HCT116 (cell line): Measurements from ENCODE around the gene FOXF2. TPM values are rescaled to one million over a fixed set of nuclear protein-coding genes. Genes with fewer than 3 reads are reported as not detected.

Experiments
- ATAC-seq: fragments of 200-7000 bp; cut with Tn5 transposase; 2 replicates; pipeline ENCODE4 v1.9.1; 2020; ENCODE audit warnings: mild to moderate bottlenecking, moderate library complexity
- BruUV-seq: library from RNA; stranded (reverse); fragments of 400-500 nt; replicated peaks from 2 replicates; lab custom pipeline; 2021; lab: Mats Ljungman, UMichigan
- CTCF ChIA-PET: fragments of 300-600 bp; sonication (Branson Sonifier 250); formaldehyde crosslinking; loops from one replicate; lab custom pipeline; 2021; ENCODE audit warnings: antibody characterized with exemption; lab: Charles Lee
- POLR2A ChIA-PET: fragments of 300-600, 350-600 bp; sonication (Branson Sonifier 250); formaldehyde crosslinking; loops from one replicate; lab custom pipeline; 2021; ENCODE audit warnings: antibody characterized with exemption; lab: Charles Lee
- RAD21 ChIA-PET, 2 experiments: fragments of 300-600 bp; sonication (Branson Sonifier 250); formaldehyde crosslinking; loops; one replicate each; lab custom pipeline; 2023; ENCODE audit warnings: low total read pairs in 2 of 2; ENCODE audit not compliant: uncharacterized antibody in 2 of 2, unreplicated experiment in 2 of 2, low non-redundant PET in 1 of 2; lab: Charles Lee
- DNase-seq: peaks from one replicate; pipeline ENCODE4 v3.0.0-alpha.2; 2010; ENCODE audit warnings: low read depth, low spot score
- H2AFZ ChIP-seq: fragments of 200-600 bp; shearing (Covaris generic), sonication (generic); 2 replicates; pipeline ENCODE4 v1.6.1; 2017; ENCODE audit warnings: low read depth, mixed run types, mixed read lengths, antibody characterized with exemption, low read length; ENCODE audit not compliant: poor library complexity, severe bottlenecking
- H3K27ac ChIP-seq: 2 replicates; pipeline ENCODE4 v1.5.1; 2012; ENCODE audit warnings: low read depth, low read length
- H3K27me3 ChIP-seq: fragments of 200-600 bp; sonication (generic); 2 replicates; pipeline ENCODE4 v1.6.1; 2016; ENCODE audit warnings: mixed run types, low read length, mixed read lengths; ENCODE audit not compliant: insufficient read depth
- H3K36me3 ChIP-seq, 2 experiments: fragments of 200-500 bp in 1 of 2; fragments of 200-600 bp in 1 of 2; sonication (Bioruptor generic) in 1 of 2; sonication (generic) in 1 of 2; 2 replicates each; pipeline versions ENCODE4 v1.5.1 to v1.6.1; 2014 to 2016; ENCODE audit warnings: low read length in 2 of 2, inconsistent platforms in 1 of 2, mixed read lengths in 1 of 2, mixed run types in 1 of 2; ENCODE audit not compliant: insufficient read depth in 2 of 2, control insufficient read depth in 1 of 2
- H3K4me1 ChIP-seq, 2 experiments: fragments of 200-600 bp in 1 of 2; sonication (generic) in 1 of 2; 2 replicates each; pipeline versions ENCODE4 v1.5.1 to v1.6.1; 2012 to 2017; ENCODE audit warnings: low read length in 2 of 2, inconsistent platforms in 1 of 2, mild to moderate bottlenecking in 1 of 2, mixed read lengths in 1 of 2, mixed run types in 1 of 2, moderate library complexity in 1 of 2; ENCODE audit not compliant: insufficient read depth in 2 of 2, control insufficient read depth in 1 of 2
- H3K4me2 ChIP-seq: fragments of 200-600 bp; sonication (generic); 2 replicates; pipeline ENCODE4 v1.6.1; 2017; ENCODE audit warnings: mixed run types, low read length, mixed read lengths
- H3K4me3 ChIP-seq, 2 experiments: fragments of 200-600 bp in 1 of 2; sonication (generic) in 1 of 2; replicated peaks in 1 of 2; 2 replicates each; pipeline ENCODE4 v1.5.1; 2011 to 2016; ENCODE audit warnings: low read length in 2 of 2, control low read depth in 1 of 2, low read depth in 1 of 2, mild to moderate bottlenecking in 1 of 2, mixed read lengths in 1 of 2, mixed run types in 1 of 2
- H3K79me2 ChIP-seq: fragments of 200-600 bp; sonication (generic); 2 replicates; pipeline ENCODE4 v1.6.1; 2017; ENCODE audit warnings: mild to moderate bottlenecking, mixed run types, low read length, moderate library complexity, mixed read lengths; ENCODE audit not compliant: insufficient read depth
- H3K9ac ChIP-seq: fragments of 200-600 bp; sonication (generic); 2 replicates; pipeline ENCODE4 v1.6.1; 2016; ENCODE audit warnings: low read length, mixed read lengths
- H3K9me2 ChIP-seq: fragments of 200-600 bp; sonication (generic), shearing (Covaris generic); 2 replicates; pipeline ENCODE4 v1.6.1; 2017; ENCODE audit warnings: mixed run types, mild to moderate bottlenecking, moderate library complexity; ENCODE audit not compliant: insufficient read depth
- H3K9me3 ChIP-seq, 2 experiments: fragments of 200-500 bp in 1 of 2; fragments of 200-600 bp in 1 of 2; sonication (Bioruptor generic) in 1 of 2; sonication (generic) in 1 of 2; 2 replicates each; pipeline ENCODE4 v1.6.1; 2014 to 2017; ENCODE audit warnings: low read length in 2 of 2, mixed read lengths in 2 of 2, inconsistent platforms in 1 of 2, low read depth in 1 of 2, mild to moderate bottlenecking in 1 of 2, mixed run types in 1 of 2, moderate library complexity in 1 of 2; ENCODE audit not compliant: control insufficient read depth in 1 of 2, insufficient read depth in 1 of 2
- H4K20me1 ChIP-seq: fragments of 200-600 bp; sonication (generic), shearing (Covaris generic); 2 replicates; pipeline ENCODE4 v1.6.1; 2017; ENCODE audit warnings: mixed run types, mild to moderate bottlenecking, moderate library complexity; ENCODE audit not compliant: insufficient read depth
- CEBPB ChIP-seq: IDR thresholded peaks from 2 replicates; pipeline ENCODE4 v1.6.1; 2012; ENCODE audit warnings: low read depth
- CTCF ChIP-seq, 3 experiments: fragments of 200-600 bp in 1 of 3; sonication (generic) in 1 of 3; IDR thresholded peaks in 2 of 3; conservative IDR thresholded peaks in 1 of 3; 2 replicates each; pipeline ENCODE4 v1.5.1; 2012 to 2017; ENCODE audit warnings: low read depth in 2 of 3, low read length in 2 of 3, antibody characterized with exemption in 1 of 3, borderline replicate concordance in 1 of 3, control low read depth in 1 of 3, mild to moderate bottlenecking in 1 of 3, mixed read lengths in 1 of 3, mixed run types in 1 of 3, moderate library complexity in 1 of 3; ENCODE audit not compliant: insufficient read depth in 1 of 3
- EGR1 ChIP-seq: IDR thresholded peaks from 2 replicates; pipeline ENCODE4 v1.6.1; 2012; ENCODE audit warnings: low read depth
- ELF1 ChIP-seq: IDR thresholded peaks from 2 replicates; pipeline ENCODE4 v1.6.1; 2012; ENCODE audit warnings: low read depth, borderline replicate concordance
- EZH2 ChIP-seq: fragments of 200-600 bp; sonication (generic); IDR thresholded peaks from 2 replicates; pipeline ENCODE4 v1.6.1; 2017; ENCODE audit warnings: antibody characterized with exemption, mixed run types
- FOSL1 ChIP-seq: IDR thresholded peaks from 2 replicates; pipeline ENCODE4 v1.6.1; 2012; ENCODE audit warnings: low read depth
- RAD21 ChIP-seq: IDR thresholded peaks from 2 replicates; pipeline ENCODE4 v1.6.1; 2012; ENCODE audit warnings: low read depth, mild to moderate bottlenecking
- REST ChIP-seq: IDR thresholded peaks from 2 replicates; pipeline ENCODE4 v1.6.1; 2012; ENCODE audit warnings: low read depth
- SP1 ChIP-seq: IDR thresholded peaks from 2 replicates; pipeline ENCODE4 v1.6.1; 2012; ENCODE audit warnings: low read depth
- SRF ChIP-seq: IDR thresholded peaks from 2 replicates; pipeline ENCODE4 v1.6.1; 2012; ENCODE audit warnings: low read depth
- TCF7L2 ChIP-seq: IDR thresholded peaks from 2 replicates; pipeline ENCODE4 v1.7.0; 2011; ENCODE audit warnings: borderline replicate concordance, inconsistent platforms; ENCODE audit not compliant: insufficient read depth, insufficient read length; ENCODE audit errors: extremely low read depth
- YY1 ChIP-seq: IDR thresholded peaks from 2 replicates; pipeline ENCODE4 v1.6.1; 2011; ENCODE audit warnings: low read length, low read depth, moderate library complexity, mild to moderate bottlenecking; ENCODE audit not compliant: insufficient replicate concordance; ENCODE audit errors: extremely low read depth
- ZFX ChIP-seq: fragments of 450-650 bp; IDR thresholded peaks from 2 replicates; pipeline ENCODE4 v1.6.1; 2017
- ZNF274 ChIP-seq: fragments of 200-500 bp; sonication (Bioruptor generic); IDR thresholded peaks from 2 replicates; pipeline ENCODE4 v1.6.1; 2014; ENCODE audit warnings: mild to moderate bottlenecking, low read depth, low read length, inconsistent platforms
- intact Hi-C: fragments of 100-400 bp; cut with micrococcal nuclease; formaldehyde crosslinking; loops from 2 replicates; pipeline ENCODE4 v1.10.0; 2022
- total RNA-seq: library from RNA; stranded (reverse); gene quantifications from one replicate; pipeline ENCODE4 v1.2.1, GENCODE V29; 2021; ENCODE audit not compliant: unreplicated experiment
- TF ChIP-seq, protein P1 (sequence below): IDR thresholded peaks from 2 replicates; pipeline ENCODE4 v1.6.1; 2012

FOXF2 gene
- total RNA-seq, 1 experiment from 2014 or later = not detected

DNA sequence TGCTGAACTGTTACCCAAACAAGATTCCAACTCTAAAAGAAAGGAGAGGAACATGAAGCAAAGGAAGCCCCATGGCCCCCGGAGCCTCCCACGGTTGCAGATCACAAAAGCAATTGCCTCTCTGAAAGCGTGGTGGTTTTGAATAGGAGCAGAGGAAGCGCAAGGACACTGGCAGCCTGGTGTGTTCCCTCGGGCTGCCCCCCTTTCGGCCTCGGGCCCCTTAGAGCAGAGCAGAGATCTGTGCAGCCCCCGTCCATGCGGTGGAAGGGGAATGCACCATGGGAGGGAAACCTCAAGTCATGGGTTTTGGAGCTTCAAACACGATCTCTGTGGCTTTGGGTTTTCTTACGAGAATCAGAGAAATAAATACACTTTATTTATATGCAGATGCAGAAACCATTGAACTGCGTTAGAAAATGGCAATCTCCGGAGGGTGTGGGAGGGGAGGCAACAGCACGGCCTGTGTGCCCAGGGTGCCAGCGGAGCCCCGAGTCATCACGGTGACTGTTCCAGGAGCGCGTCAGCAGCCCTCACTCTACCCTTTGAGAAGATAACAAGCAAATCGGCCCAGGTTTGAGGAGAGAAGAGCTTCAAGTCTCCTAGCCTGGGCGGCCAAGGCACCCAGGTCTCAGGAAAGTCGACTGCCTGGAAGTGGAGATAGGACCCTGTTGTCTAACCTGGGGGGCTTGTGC, 20.5 kb downstream of the FOXF2 start (continued):
- TF ChIP-seq REST = no peak
- TF ChIP-seq FOSL1 = no peak
- TF ChIP-seq CEBPB = no peak
- no peak for TF ChIP-seq ZFX
- no peak for TF ChIP-seq RAD21
- TF ChIP-seq CTCF (IDR thresholded peaks at IDR 0.05 in 2 of 3, conservative IDR thresholded peaks at IDR 0.05 in 1 of 3; ENCODE audit: borderline replicate concordance in 1 of 3, insufficient read depth in 1 of 3, low read depth in 2 of 3, low read length in 2 of 3) = no peak
- no peak for TF ChIP-seq ELF1
- TF ChIP-seq, all 23 proteins: peak for 0

- H2AFZ ChIP-seq = no peak overlapping the region
- ChIA-PET CTCF (interaction anchor here (1.0 to 1.9 kb wide), 3 partner anchors 10 to 16 kb away, joined by 3 to 6 read pairs (median 3); no protein-coding TSS in a partner anchor), RAD21 (no interaction called here), POLR2A (no interaction called here)
- H3K9ac ChIP-seq = no peak overlapping the region
- ATAC-seq = no peak
- DNase-seq = no peak
- H3K27ac ChIP-seq = no peak overlapping the region
- no peaks in the 10 kb centered on the region for H3K4me1 ChIP-seq
- H3K9me2 ChIP-seq = no peaks in the 10 kb centered on the region
- no peaks in the 10 kb centered on the region for H3K36me3 ChIP-seq
- no peak overlapping the region for H3K4me2 ChIP-seq
- intact Hi-C loops = no loop called here
- H3K79me2 ChIP-seq = no peaks in the 10 kb centered on the region
- no peaks in the 10 kb centered on the region for H4K20me1 ChIP-seq
- no peaks in the 10 kb centered on the region for H3K27me3 ChIP-seq
- no peak overlapping the region for H3K4me3 ChIP-seq
- no TSS peak for BruUV-seq
- H3K9me3 ChIP-seq = no peaks in the 10 kb centered on the region
- TF ChIP-seq EZH2 (no peak), CTCF (IDR thresholded peaks at IDR 0.05 in 2 of 3, conservative IDR thresholded peaks at IDR 0.05 in 1 of 3; ENCODE audit: borderline replicate concordance in 1 of 3, insufficient read depth in 1 of 3, low read depth in 2 of 3, low read length in 2 of 3) (no peak), FOSL1 (no peak), TCF7L2 (no peak), CEBPB (no peak), RAD21 (no peak), SP1 (no peak), SRF (no peak), EGR1 (no peak), ZNF274 (no peak), YY1 (no peak)
- TF ChIP-seq, protein P1, sequence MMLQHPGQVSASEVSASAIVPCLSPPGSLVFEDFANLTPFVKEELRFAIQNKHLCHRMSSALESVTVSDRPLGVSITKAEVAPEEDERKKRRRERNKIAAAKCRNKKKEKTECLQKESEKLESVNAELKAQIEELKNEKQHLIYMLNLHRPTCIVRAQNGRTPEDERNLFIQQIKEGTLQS = no peak
Observed at GRCh38 chr6:1412901-1413300, 23.5 kb downstream of the FOXF2 start.
